Measurements from ENCODE around the gene OR2A5. TPM values are rescaled to one million over a fixed set of nuclear protein-coding genes. Genes with fewer than 3 reads are reported as not detected.
"Not testable (repeated sequence)": the region's sequence is repeated elsewhere in the genome, so short reads cannot be mapped to it uniquely, and the experiment has no call there.

Gene OR2A5
- total RNA-seq, 2 donors from 2014 or later, result not detected

DNA sequence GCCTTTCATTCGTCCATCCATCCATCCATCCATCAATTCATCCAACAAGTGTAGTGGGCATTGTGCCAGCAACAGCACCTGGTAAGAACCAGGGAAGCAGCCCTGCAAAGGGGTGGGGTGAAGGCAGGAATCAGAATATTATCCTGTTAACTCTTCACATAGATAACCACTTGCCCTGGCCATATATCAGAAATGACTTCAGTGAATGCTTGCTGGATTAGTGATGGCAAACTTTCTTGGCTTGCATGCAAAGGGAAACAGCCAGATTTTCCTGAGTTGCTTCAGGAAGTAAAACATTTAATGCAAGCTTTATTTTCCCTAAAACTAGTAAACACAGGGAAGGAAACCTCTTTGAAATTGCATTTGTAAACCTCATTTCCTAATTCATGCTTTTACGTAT lies 743 bp downstream of the OR2A5 start:
- ATAC-seq (replicated peaks in 1 of 2) (no peak), DNase-seq (no peak)
- no peaks in the 10 kb centered on the region for H3K4me1 Mint-ChIP-seq (ENCODE audit: low read depth)
- no peak overlapping the region for H3K4me3 Mint-ChIP-seq
- peaks cover 10% of the 10 kb centered on the region for H3K27me3 Mint-ChIP-seq (ENCODE audit: low read depth)
- no peaks in the 10 kb centered on the region for H3K9me3 Mint-ChIP-seq
- no peaks in the 10 kb centered on the region for H3K36me3 Mint-ChIP-seq (ENCODE audit: insufficient read depth in 2 of 2)
- no peak overlapping the region for H3K27ac Mint-ChIP-seq

DNA sequence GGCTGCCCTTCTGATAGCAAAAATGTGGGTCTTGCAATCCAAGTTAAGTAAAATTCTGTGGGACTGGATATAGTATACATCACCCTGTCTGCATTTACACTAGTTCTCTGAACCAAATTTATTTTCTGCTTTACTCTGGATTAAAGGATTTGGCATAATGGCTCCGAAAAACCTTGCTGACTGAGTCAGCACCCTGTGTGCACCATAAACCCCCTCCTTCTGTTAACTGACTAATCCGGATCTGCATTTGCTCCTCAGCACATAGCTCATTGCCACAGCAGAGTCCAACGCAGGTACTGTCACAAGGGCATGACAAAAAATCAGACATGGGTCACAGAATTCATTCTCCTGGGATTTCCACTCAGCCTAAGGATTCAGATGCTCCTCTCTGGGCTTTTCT lies 1.3 kb downstream of the OR2A5 start:
- Mint-ChIP-seq H3K36me3 (ENCODE audit: insufficient read depth in 2 of 2) (no peaks in the 10 kb centered on the region), H3K27ac (no peak overlapping the region), H3K27me3 (ENCODE audit: low read depth) (peaks cover 10% of the 10 kb centered on the region), H3K4me1 (ENCODE audit: low read depth) (no peaks in the 10 kb centered on the region), H3K4me3 (no peak overlapping the region), H3K9me3 (no peaks in the 10 kb centered on the region)
- DNase-seq (no peak), ATAC-seq (replicated peaks in 1 of 2) (no peak)

DNA sequence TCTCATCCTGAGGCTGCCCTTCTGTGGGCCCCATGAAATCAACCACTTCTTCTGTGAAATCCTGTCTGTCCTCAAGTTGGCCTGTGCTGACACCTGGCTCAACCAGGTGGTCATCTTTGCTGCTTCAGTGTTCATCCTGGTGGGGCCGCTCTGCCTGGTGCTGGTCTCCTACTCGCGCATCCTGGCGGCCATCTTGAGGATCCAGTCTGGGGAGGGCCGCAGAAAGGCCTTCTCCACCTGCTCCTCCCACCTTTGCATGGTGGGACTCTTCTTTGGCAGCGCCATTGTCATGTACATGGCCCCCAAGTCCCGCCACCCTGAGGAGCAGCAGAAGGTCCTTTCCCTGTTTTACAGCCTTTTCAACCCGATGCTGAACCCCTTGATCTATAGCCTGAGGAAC lies 2.1 kb downstream of the OR2A5 start:
- not testable (repeated sequence) for DNase-seq; H3K9me3 Mint-ChIP-seq; H3K36me3 Mint-ChIP-seq (ENCODE audit: insufficient read depth in 2 of 2); H3K4me3 Mint-ChIP-seq; H3K27me3 Mint-ChIP-seq (ENCODE audit: low read depth); ATAC-seq (replicated peaks in 1 of 2); H3K4me1 Mint-ChIP-seq (ENCODE audit: low read depth); H3K27ac Mint-ChIP-seq

DNA sequence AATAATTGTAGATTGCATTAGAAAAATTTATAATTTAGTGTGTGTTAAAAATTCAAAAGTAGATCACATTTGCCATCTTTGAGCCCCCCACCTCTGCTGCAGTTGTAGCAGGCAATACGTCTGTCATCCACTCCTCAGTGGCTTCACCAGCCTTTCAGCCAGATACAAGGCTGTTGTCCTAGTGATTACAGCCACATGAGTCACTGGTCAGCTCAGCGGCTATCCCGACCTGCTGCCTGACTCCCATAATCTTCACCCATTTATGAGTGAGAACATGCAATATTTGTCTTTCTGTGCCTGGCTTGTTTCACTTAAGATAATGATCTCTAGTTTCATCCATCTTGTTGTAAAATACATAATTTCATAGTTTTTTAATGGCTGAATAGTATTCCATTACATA lies 9.2 kb downstream of the OR2A5 start:
- DNase-seq (no peak), ATAC-seq (replicated peaks in 1 of 2) (no peak)
- Mint-ChIP-seq H3K36me3 (ENCODE audit: insufficient read depth in 2 of 2) (no peaks in the 10 kb centered on the region), H3K27ac (no peak overlapping the region), H3K4me1 (ENCODE audit: low read depth) (no peaks in the 10 kb centered on the region), H3K9me3 (peaks cover 2 to 7% of the 10 kb centered on the region in 2 donors), H3K4me3 (no peak overlapping the region), H3K27me3 (ENCODE audit: low read depth) (peaks cover under 1% of the 10 kb centered on the region)

DNA sequence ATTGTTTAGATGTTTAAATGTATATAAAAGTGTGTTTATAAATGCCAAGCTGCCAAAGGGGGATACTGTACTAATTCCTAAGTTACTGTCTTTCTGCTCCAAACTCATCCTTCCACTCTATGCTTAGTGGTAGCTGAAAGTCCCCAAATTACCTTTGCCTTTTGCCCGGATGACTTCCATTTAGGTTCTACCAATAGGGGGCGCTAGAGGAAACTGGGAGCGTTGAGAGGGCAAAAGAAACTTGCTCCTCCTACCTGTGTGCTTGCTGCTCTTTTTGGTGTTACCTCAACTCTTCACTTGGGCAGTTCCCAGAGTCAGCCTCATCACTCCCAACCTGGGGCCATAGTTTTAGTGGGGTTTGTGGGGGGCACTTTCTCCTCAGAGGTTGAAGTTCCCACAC lies 15.0 kb downstream of the OR2A5 start:
- Mint-ChIP-seq H3K36me3 (ENCODE audit: insufficient read depth in 2 of 2) (no peaks in the 10 kb centered on the region), H3K27ac (no peak overlapping the region), H3K4me1 (ENCODE audit: low read depth) (no peaks in the 10 kb centered on the region), H3K9me3 (peaks cover 2 to 7% of the 10 kb centered on the region in 2 donors), H3K4me3 (no peak overlapping the region), H3K27me3 (ENCODE audit: low read depth) (peaks cover 21% of the 10 kb centered on the region)
- no peak for ATAC-seq (replicated peaks in 1 of 2)
- no peak for DNase-seq

DNA sequence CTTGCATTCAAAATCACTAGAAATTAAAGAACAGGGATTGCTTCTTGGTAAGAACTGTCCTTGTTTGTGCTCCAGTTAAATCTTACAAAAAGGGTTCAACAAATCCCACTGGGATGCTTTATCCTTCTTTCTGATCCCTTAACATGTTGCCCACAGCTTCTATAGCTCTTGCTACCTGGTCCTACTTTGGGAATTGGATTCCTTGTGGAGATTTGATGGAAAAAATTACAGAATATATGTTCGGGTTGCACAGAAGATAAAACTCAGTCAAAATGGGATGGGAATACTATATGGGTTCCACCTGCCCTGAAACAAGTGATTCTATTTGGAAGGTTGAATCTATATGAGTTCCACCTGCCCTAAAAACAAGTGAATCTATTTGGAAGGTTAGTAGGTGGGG lies 20.8 kb downstream of the OR2A5 start, which contains the start of gene OR2A25:
OR2A25 (plus strand) TSS at position 301 of the 400 bp plus-strand sequence. CDS start 4,409 bp downstream, outside the sequence.
- Mint-ChIP-seq H3K36me3 (ENCODE audit: insufficient read depth in 2 of 2) (no peaks in the 10 kb centered on the region), H3K9me3 (no peaks in the 10 kb centered on the region), H3K4me1 (ENCODE audit: low read depth) (no peaks in the 10 kb centered on the region), H3K4me3 (no peak within 1 kb of the TSS), H3K27me3 (ENCODE audit: low read depth) (peaks cover 7% of the 10 kb centered on the region), H3K27ac (no peak within 1 kb of the TSS)
- no peak for ATAC-seq (replicated peaks in 1 of 2)
- no peak for DNase-seq

DNA sequence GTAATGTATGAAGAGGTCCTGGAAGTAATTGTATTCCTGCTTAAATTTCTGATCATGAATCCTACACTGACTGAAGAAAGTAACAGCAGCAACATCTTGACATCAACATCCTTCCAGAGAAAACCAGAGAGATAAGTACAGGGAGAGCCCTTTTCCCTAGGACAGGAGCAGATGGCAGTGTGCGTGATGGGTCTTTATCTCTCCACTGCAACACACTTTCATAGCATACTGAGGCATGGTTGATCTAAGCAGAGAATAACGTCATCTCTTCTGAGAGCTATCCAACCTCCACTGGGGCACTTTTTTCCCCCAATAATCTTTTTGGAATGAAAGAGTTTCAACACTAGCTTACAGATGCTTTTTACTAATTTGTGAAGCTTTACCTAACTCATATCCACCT lies 21.2 kb downstream of the OR2A5 start:
- Mint-ChIP-seq H3K27ac (no peak overlapping the region), H3K4me3 (no peak overlapping the region), H3K36me3 (ENCODE audit: insufficient read depth in 2 of 2) (no peaks in the 10 kb centered on the region), H3K27me3 (ENCODE audit: low read depth) (peaks cover 7% of the 10 kb centered on the region), H3K9me3 (no peaks in the 10 kb centered on the region), H3K4me1 (ENCODE audit: low read depth) (no peaks in the 10 kb centered on the region)
- no peak for ATAC-seq (replicated peaks in 1 of 2)
- no peak for DNase-seq

DNA sequence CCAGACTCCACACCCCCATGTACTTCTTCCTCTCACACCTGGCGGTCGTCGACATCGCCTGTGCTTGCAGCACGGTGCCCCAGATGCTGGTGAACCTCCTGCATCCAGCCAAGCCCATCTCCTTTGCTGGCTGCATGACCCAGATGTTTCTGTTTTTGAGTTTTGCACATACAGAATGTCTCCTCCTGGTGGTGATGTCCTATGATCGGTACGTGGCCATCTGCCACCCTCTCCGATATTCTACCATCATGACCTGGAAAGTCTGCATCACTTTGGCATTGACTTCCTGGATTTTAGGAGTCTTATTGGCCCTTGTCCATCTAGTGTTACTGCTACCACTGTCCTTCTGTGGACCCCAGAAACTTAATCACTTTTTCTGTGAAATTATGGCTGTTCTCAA lies 25.6 kb downstream of the OR2A5 start:
- ATAC-seq (replicated peaks in 1 of 2) (no peak), DNase-seq (no peak)
- Mint-ChIP-seq H3K9me3 (no peaks in the 10 kb centered on the region), H3K27ac (no peak overlapping the region), H3K4me1 (ENCODE audit: low read depth) (no peaks in the 10 kb centered on the region), H3K4me3 (no peak overlapping the region), H3K27me3 (ENCODE audit: low read depth) (no peaks in the 10 kb centered on the region), H3K36me3 (ENCODE audit: insufficient read depth in 2 of 2) (no peaks in the 10 kb centered on the region)

DNA sequence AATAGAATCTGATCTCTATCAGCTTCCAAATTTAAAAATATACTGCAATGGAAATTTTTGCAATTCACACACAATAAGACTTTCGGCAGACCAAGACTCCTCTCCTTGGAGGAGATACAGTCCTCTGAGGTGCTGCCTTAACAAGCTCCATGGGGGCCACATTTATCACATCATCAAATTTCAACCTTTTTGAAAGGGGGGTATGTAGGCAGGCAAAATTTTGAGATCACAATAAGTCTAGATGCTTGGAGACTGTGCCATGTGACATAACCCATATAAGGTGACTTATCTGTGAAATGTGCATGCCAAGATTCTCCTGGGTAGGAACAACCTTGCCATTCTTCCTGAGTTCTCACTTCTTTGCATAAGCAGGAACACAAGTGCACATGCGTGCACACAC lies 37.2 kb downstream of the OR2A5 start, which contains the start of gene OR2A12:
OR2A12 (plus strand) TSS at position 301 of the 400 bp plus-strand sequence. CDS start 8,830 bp downstream, outside the sequence.
- Mint-ChIP-seq H3K9me3 (no peaks in the 10 kb centered on the region), H3K27ac (no peak within 1 kb of the TSS), H3K4me1 (ENCODE audit: low read depth) (no peaks in the 10 kb centered on the region), H3K27me3 (ENCODE audit: low read depth) (no peaks in the 10 kb centered on the region), H3K4me3 (no peak within 1 kb of the TSS), H3K36me3 (ENCODE audit: insufficient read depth in 2 of 2) (no peaks in the 10 kb centered on the region)
- DNase-seq, result no peak
- ATAC-seq (replicated peaks in 1 of 2), result no peak

DNA sequence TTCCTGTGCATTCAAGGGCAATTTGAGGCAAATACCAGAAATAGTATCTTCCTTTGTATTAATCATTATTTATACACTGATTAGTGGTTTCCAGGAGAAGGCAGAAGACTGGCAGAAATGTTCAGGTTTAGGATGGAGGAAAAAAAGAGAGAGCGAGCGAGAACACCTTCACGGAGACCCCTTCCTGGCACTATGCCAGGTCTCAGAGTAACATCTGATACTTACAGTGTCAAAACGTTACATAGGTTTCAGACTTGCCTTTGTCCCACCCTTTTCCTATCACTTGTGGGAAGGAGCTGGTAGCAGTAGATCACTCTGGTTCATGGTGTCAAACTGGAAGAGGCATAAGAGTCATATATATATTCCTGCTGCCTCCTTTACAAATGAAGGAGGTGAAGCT lies 38.0 kb downstream of the OR2A5 start:
- ATAC-seq (replicated peaks in 1 of 2) (no peak), DNase-seq (no peak)
- Mint-ChIP-seq H3K36me3 (ENCODE audit: insufficient read depth in 2 of 2) (no peaks in the 10 kb centered on the region), H3K4me1 (ENCODE audit: low read depth) (no peaks in the 10 kb centered on the region), H3K27ac (no peak overlapping the region), H3K4me3 (no peak overlapping the region), H3K27me3 (ENCODE audit: low read depth) (no peaks in the 10 kb centered on the region), H3K9me3 (no peaks in the 10 kb centered on the region)

DNA sequence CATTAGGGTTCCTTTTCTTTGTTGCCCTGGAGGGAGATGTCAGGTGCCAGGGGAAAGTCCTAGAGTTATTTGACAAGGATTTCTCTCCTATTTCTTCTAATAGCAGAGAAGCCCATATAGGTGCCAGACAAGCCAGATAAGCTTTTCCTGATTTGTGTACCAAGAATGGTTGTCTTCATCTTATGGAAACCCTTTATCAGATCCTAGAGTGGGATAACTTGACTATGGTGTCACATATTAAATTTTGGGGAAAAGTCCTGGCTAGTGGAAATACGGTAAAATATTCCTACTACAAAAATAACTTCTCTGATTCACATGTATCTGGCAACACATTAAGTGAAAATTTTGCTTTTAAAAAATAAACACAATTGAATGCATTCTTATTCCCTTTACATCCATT lies 38.5 kb downstream of the OR2A5 start:
- H3K27ac Mint-ChIP-seq, result no peak overlapping the region
- H3K27me3 Mint-ChIP-seq (ENCODE audit: low read depth), result no peaks in the 10 kb centered on the region
- H3K4me1 Mint-ChIP-seq (ENCODE audit: low read depth), result no peaks in the 10 kb centered on the region
- H3K9me3 Mint-ChIP-seq, result no peaks in the 10 kb centered on the region
- no peaks in the 10 kb centered on the region for H3K36me3 Mint-ChIP-seq (ENCODE audit: insufficient read depth in 2 of 2)
- DNase-seq (no peak), ATAC-seq (replicated peaks in 1 of 2) (no peak)
- H3K4me3 Mint-ChIP-seq, result no peak overlapping the region

DNA sequence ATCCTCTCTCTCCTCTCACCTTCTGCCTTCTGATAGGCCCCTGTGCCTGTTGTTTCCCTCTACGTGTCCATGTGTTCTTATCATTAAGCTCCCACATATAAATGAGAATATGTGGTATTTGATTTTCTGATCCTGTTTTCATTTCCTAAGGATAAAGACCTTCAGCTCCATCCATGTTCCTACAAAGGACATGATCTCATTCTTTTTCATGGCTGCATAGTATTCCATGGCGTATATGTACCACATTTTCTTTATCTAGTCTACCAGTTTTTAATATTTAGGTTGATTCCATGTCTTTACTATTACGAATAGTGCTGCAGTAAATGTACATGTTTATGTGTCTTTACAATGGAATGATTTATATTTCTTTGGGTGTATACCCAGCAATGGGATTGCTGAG lies 41.9 kb downstream of the OR2A5 start:
- no peak for DNase-seq
- no peaks in the 10 kb centered on the region for H3K9me3 Mint-ChIP-seq
- no peaks in the 10 kb centered on the region for H3K27me3 Mint-ChIP-seq (ENCODE audit: low read depth)
- H3K4me1 Mint-ChIP-seq (ENCODE audit: low read depth), result no peaks in the 10 kb centered on the region
- ATAC-seq (replicated peaks in 1 of 2), result no peak
- H3K4me3 Mint-ChIP-seq, result no peak overlapping the region
- no peak overlapping the region for H3K27ac Mint-ChIP-seq
- H3K36me3 Mint-ChIP-seq (ENCODE audit: insufficient read depth in 2 of 2), result no peaks in the 10 kb centered on the region

DNA sequence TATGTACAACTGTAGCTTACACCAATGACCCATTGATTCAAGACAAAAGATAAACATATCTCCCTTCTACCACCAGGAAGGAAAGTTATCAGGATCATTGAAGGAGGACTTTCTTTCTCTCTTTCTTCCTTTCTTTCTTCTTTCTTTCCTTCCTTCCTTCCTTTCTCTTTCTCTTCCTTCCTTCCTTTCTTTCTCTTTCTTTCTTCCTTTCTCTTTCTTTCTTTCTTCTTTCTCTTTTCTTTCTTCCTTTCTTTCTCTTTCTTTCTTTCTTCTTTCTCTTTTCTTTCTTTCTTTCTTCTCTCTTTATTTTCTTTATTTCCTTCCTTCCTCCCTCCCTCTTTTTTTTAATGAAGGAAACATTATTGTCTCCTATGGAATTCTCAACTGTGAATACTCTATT lies 50.0 kb downstream of the OR2A5 start:
- H3K27me3 Mint-ChIP-seq (ENCODE audit: low read depth), result no peaks in the 10 kb centered on the region
- no peak overlapping the region for H3K4me3 Mint-ChIP-seq
- H3K27ac Mint-ChIP-seq, result no peak overlapping the region
- no peak for DNase-seq
- H3K36me3 Mint-ChIP-seq (ENCODE audit: insufficient read depth in 2 of 2), result no peaks in the 10 kb centered on the region
- no peaks in the 10 kb centered on the region for H3K9me3 Mint-ChIP-seq
- ATAC-seq (replicated peaks in 1 of 2), result no peak
- no peaks in the 10 kb centered on the region for H3K4me1 Mint-ChIP-seq (ENCODE audit: low read depth)

DNA sequence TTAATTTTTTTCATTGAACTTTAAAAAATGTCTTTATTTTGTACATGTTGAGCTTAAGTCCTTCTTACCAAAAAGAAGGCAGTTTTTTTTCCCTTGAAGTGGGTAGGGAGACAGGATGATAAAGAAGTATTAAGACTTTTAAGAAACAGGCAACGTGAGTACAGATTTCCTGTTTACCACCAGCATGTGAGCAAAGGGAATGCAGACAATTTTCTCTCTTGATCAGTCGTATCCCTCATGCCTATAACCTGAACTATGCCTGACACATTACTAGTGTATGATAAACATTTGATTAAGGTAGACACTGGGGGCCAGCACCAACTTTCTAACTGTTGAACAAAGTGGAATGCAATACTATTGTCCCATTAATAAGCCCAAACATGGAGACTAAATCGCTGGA lies 51.9 kb downstream of the OR2A5 start:
- Mint-ChIP-seq H3K36me3 (ENCODE audit: insufficient read depth in 2 of 2) (no peaks in the 10 kb centered on the region), H3K27me3 (ENCODE audit: low read depth) (no peaks in the 10 kb centered on the region), H3K4me1 (ENCODE audit: low read depth) (no peaks in the 10 kb centered on the region), H3K27ac (no peak overlapping the region), H3K9me3 (no peaks in the 10 kb centered on the region), H3K4me3 (no peak overlapping the region)
- ATAC-seq (replicated peaks in 1 of 2), result no peak
- no peak for DNase-seq

Measured in activated T-cell treated with anti-CD3 and anti-CD28 coated beads, Interleukin-2, amount 50 U/mL, for 72 hours (primary cell).